Choroid plexus epithelial cell (primary cell): Measurements from ENCODE around the gene TOP2B.

ENCODE experiments used
- DNase-seq: peaks from one replicate; pipeline ENCODE4 v3.0.0-alpha.2; 2010; ENCODE audit warnings: low read depth
- H3K4me3 ChIP-seq: 2 replicates; pipeline ENCODE4 v1.5.1; 2011; ENCODE audit warnings: low read depth, mild to moderate bottlenecking, control low read depth, low read length, moderate library complexity
- CTCF ChIP-seq: conservative IDR thresholded peaks from 2 replicates; pipeline ENCODE4 v1.5.1; 2011; ENCODE audit warnings: low read depth, mild to moderate bottlenecking, control low read depth, inconsistent platforms, low read length, moderate library complexity

The TOP2B gene

GRCh38 chr3:25556447-25556846 lies 108.3 kb downstream of the TOP2B start:
- H3K4me3 ChIP-seq = no peak overlapping the region
- DNase-seq = peak; percentile 47
- peak; percentile 20 for TF ChIP-seq CTCF

GRCh38 chr3:25555695-25556437 lies 108.8 kb downstream of the TOP2B start:
- no peak overlapping the region for H3K4me3 ChIP-seq
- DNase-seq = peak; percentile 25
- no peak for TF ChIP-seq CTCF

- H3K4me3 ChIP-seq = no peak overlapping the region
- peak; percentile 45 for DNase-seq
- TF ChIP-seq CTCF = no peak
Measured at GRCh38 chr3:25554376-25554775, 110.3 kb downstream of the TOP2B start.

- TF ChIP-seq CTCF = no peak
- DNase-seq = no peak
- no peak overlapping the region for H3K4me3 ChIP-seq
Measured at GRCh38 chr3:25552251-25552650, 112.5 kb downstream of the TOP2B start.

- peak; percentile 60 for DNase-seq
- peak; percentile 16 for TF ChIP-seq CTCF
- no peak overlapping the region for H3K4me3 ChIP-seq
Measured at GRCh38 chr3:25548836-25549235, 115.9 kb downstream of the TOP2B start.

GRCh38 chr3:25547943-25548674 lies 116.6 kb downstream of the TOP2B start:
- TF ChIP-seq CTCF = no peak
- DNase-seq = peak; percentile 23

More at GRCh38 chr3:25547943-25548674, 116.6 kb downstream of the TOP2B start:
- no peak overlapping the region for H3K4me3 ChIP-seq
